Caco-2 (cell line): ENCODE measurements around the gene GRIK4. TPM values are rescaled to one million over a fixed set of nuclear protein-coding genes. Genes with fewer than 3 reads are reported as not detected.

ENCODE experiments used
- BruUV-seq: library from RNA; stranded (reverse); fragments of 400-500 nt; replicated peaks from 2 replicates; lab custom pipeline; 2021; lab: Mats Ljungman, UMichigan
- CTCF ChIA-PET: fragments of 300-600 bp; sonication (Branson Sonifier 250); formaldehyde crosslinking; loops from one replicate; lab custom pipeline; 2022; ENCODE audit warnings: antibody characterized with exemption; lab: Charles Lee
- POLR2A ChIA-PET: fragments of 300-600 bp; sonication (Branson Sonifier 250); formaldehyde crosslinking; loops from one replicate; lab custom pipeline; 2022; ENCODE audit warnings: antibody characterized with exemption; lab: Charles Lee
- DNase-seq, 2 experiments: peaks; one replicate each; pipeline versions ENCODE4 v3.0.0 to v3.0.0-alpha.2; 2020 to 2022
- H3K27me3 ChIP-seq: replicated peaks from 2 replicates; pipeline ENCODE4 v1.6.0; 2011; ENCODE audit warnings: low read length; ENCODE audit not compliant: control insufficient read depth, insufficient read depth
- H3K36me3 ChIP-seq: 2 replicates; pipeline ENCODE4 v1.5.1; 2011; ENCODE audit warnings: low read length; ENCODE audit not compliant: control insufficient read depth, insufficient read depth
- H3K4me1 ChIP-seq: fragments of 250-450 bp; sonication (Bioruptor Pico); 2 replicates; pipeline ENCODE4 v1.5.1; 2020; ENCODE audit warnings: mild to moderate bottlenecking
- H3K4me3 ChIP-seq: 2 replicates; pipeline ENCODE4 v1.5.1; 2011; ENCODE audit warnings: low read depth, mild to moderate bottlenecking, control low read depth, low read length
- H3K9me3 ChIP-seq: fragments of 250-450 bp; sonication (Bioruptor Pico); 2 replicates; pipeline ENCODE4 v1.5.1; 2020; ENCODE audit warnings: mild to moderate bottlenecking, moderate library complexity
- H3K27ac Mint-ChIP-seq: one replicate; pipeline ENCODE4 v1.8.0; 2022; ENCODE audit warnings: mixed read lengths; ENCODE audit not compliant: unreplicated experiment
- H3K27me3 Mint-ChIP-seq: one replicate; pipeline ENCODE4 v1.8.0; 2022; ENCODE audit warnings: mixed read lengths; ENCODE audit not compliant: insufficient read depth, unreplicated experiment
- H3K36me3 Mint-ChIP-seq: one replicate; pipeline ENCODE4 v1.8.0; 2022; ENCODE audit warnings: mild to moderate bottlenecking, mixed read lengths; ENCODE audit not compliant: insufficient read depth, unreplicated experiment
- H3K4me1 Mint-ChIP-seq: one replicate; pipeline ENCODE4 v1.8.0; 2022; ENCODE audit warnings: low read depth, mixed read lengths; ENCODE audit not compliant: unreplicated experiment
- H3K4me3 Mint-ChIP-seq: one replicate; pipeline ENCODE4 v1.8.0; 2022; ENCODE audit warnings: mild to moderate bottlenecking, moderate library complexity, mixed read lengths; ENCODE audit not compliant: unreplicated experiment
- H3K9me3 Mint-ChIP-seq: one replicate; pipeline ENCODE4 v1.8.0; 2022; ENCODE audit warnings: mixed read lengths; ENCODE audit not compliant: unreplicated experiment
- intact Hi-C: fragments of 100-400 bp; cut with micrococcal nuclease; formaldehyde crosslinking; loops from one replicate; pipeline ENCODE4 v1.10.0; 2022; ENCODE audit not compliant: unreplicated experiment
- total RNA-seq: library from RNA; stranded (reverse); gene quantifications from 2 replicates; pipeline ENCODE4 v1.2.3, GENCODE V29; 2022
- TF ChIP-seq, protein P1 (sequence below), 2 experiments: fragments of 200-600 bp in 1 of 2; IDR thresholded peaks; 1 replicate in 1 of 2; 2 replicates in 1 of 2; pipeline versions ENCODE4 v1.5.1 to v1.8.0; 2011 to 2022; ENCODE audit warnings: antibody characterized with exemption in 1 of 2, control low read depth in 1 of 2, inconsistent platforms in 1 of 2, low read depth in 1 of 2, low read length in 1 of 2, mild to moderate bottlenecking in 1 of 2, moderate library complexity in 1 of 2; ENCODE audit not compliant: insufficient read depth in 1 of 2, severe bottlenecking in 1 of 2, unreplicated experiment in 1 of 2

The GRIK4 gene
- total RNA-seq, 1 experiment from 2014 or later, result 2.0 TPM

DNA sequence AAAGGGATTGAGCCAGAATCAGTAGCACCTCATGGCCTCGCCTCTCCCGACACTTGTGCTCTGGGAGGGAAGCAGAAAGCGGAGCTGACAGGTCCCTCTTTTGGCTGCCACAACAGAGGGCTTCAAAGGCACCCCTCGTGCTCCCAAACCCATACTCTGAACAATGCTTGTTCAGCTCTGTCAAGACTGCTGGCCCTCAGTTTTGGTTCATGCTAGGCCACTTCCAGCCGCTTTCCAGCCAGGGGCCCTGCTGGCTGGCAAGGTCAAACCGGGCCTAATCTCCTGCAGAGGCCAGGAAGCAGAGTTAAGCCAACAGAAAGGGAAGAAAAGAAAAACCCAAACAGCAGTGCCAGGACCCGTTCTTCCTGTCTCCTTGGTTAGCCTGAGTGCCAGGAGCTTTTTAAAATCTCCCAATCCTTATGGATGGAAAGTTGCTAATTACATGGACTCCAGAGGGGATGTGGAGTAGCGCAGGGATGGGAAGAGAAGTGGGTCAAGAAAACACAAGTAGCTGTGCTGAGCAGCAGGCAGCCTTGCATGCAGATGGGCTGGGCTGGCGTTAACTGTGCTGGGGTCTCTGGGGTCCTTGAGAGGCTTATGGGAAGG, 150.6 kb downstream of the GRIK4 start:
- POLR2A ChIA-PET, result no interaction called here
- H3K36me3 ChIP-seq, result no peaks in the 10 kb centered on the region
- intact Hi-C loops, result no loop called here
- no peak overlapping the region for H3K27ac Mint-ChIP-seq
- BruUV-seq, result no TSS peak
- H3K36me3 Mint-ChIP-seq, result no peaks in the 10 kb centered on the region
- H3K4me1 ChIP-seq, result no peaks in the 10 kb centered on the region
- no peaks in the 10 kb centered on the region for H3K27me3 ChIP-seq
- DNase-seq, result peak in 1 of 2 experiments; percentile 31
- TF ChIP-seq, protein P1, sequence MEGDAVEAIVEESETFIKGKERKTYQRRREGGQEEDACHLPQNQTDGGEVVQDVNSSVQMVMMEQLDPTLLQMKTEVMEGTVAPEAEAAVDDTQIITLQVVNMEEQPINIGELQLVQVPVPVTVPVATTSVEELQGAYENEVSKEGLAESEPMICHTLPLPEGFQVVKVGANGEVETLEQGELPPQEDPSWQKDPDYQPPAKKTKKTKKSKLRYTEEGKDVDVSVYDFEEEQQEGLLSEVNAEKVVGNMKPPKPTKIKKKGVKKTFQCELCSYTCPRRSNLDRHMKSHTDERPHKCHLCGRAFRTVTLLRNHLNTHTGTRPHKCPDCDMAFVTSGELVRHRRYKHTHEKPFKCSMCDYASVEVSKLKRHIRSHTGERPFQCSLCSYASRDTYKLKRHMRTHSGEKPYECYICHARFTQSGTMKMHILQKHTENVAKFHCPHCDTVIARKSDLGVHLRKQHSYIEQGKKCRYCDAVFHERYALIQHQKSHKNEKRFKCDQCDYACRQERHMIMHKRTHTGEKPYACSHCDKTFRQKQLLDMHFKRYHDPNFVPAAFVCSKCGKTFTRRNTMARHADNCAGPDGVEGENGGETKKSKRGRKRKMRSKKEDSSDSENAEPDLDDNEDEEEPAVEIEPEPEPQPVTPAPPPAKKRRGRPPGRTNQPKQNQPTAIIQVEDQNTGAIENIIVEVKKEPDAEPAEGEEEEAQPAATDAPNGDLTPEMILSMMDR (IDR thresholded peaks at IDR 0.05; ENCODE audit: insufficient read depth in 1 of 2, low read depth in 1 of 2, low read length in 1 of 2, severe bottlenecking in 1 of 2, unreplicated experiment in 1 of 2), result no peak
- H3K4me1 Mint-ChIP-seq, result no peaks in the 10 kb centered on the region
- H3K9me3 Mint-ChIP-seq, result no peaks in the 10 kb centered on the region
- no peak overlapping the region for H3K4me3 ChIP-seq
- no peak overlapping the region for H3K4me3 Mint-ChIP-seq
- no peaks in the 10 kb centered on the region for H3K9me3 ChIP-seq
- CTCF ChIA-PET, result interaction anchor here (1.0 kb wide), 1 partner anchor 23 kb away, joined by 3 read pairs; no protein-coding TSS in a partner anchor
- peaks cover 5% of the 10 kb centered on the region for H3K27me3 Mint-ChIP-seq

DNA sequence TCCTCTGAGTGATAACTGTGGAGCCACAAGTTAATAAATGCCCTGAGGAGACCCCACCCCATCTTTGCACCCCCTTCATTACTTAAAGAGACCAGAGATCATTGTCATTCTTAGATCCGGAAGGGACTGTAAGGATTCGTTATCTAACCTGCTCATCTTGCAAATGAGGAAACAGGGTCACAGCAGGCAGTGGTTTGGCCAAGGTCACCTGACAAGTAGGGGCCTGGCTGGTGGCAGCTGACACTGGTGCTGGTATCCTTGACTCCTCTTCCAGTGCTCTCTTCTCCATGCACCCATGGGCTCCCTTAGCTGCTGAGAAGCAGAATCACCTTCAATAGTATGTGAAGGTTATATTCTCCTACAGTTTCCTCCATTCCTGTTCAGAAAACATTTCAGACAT, 151.6 kb downstream of the GRIK4 start:
- H3K27me3 ChIP-seq, result no peaks in the 10 kb centered on the region
- POLR2A ChIA-PET, result no interaction called here

DNA sequence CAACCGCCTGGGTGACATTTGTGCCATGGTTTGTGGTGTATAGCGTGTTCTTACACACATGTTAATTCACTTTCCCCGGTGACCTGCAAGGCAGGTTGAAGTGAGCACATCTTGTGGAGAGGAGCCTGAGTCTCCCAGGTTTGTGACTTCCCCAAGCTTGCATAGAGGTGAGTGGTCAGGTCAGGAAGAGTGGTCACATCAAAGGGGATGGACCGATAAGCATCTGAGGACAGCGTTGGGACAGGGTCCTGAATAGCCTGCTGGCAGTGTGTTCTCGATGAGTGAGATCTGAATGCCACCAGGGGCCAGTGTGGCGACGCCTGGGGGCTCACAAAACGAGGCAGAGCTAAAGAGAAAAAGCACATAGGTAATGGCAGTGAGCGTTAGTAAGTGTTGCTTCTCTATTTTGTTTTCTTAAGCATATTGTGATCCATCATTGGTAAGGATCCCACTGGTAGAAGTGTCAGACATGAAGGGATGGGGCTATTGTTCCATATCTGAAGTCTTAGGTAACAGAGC, 154.6 kb downstream of the GRIK4 start:
- H3K27me3 ChIP-seq, result no peaks in the 10 kb centered on the region
- Mint-ChIP-seq H3K27me3 (peaks cover 5% of the 10 kb centered on the region), H3K4me3 (no peak overlapping the region), H3K27ac (no peak overlapping the region), H3K9me3 (no peaks in the 10 kb centered on the region), H3K4me1 (no peaks in the 10 kb centered on the region), H3K36me3 (no peaks in the 10 kb centered on the region)
- DNase-seq, result peak in 1 of 2 experiments; percentile 14
- no peak overlapping the region for H3K4me3 ChIP-seq
- no peaks in the 10 kb centered on the region for H3K4me1 ChIP-seq
- BruUV-seq, result no TSS peak
- H3K9me3 ChIP-seq, result no peaks in the 10 kb centered on the region
- no peaks in the 10 kb centered on the region for H3K36me3 ChIP-seq
- TF ChIP-seq, protein P1 (IDR thresholded peaks at IDR 0.05; ENCODE audit: insufficient read depth in 1 of 2, low read depth in 1 of 2, low read length in 1 of 2, severe bottlenecking in 1 of 2, unreplicated experiment in 1 of 2), result no peak
- POLR2A ChIA-PET, result no interaction called here
- CTCF ChIA-PET, result interaction anchor here (1.4 kb wide), 1 partner anchor 19 kb away, joined by 11 read pairs; no protein-coding TSS in a partner anchor
- intact Hi-C loops, result no loop called here

More for the DNA sequence above, 151.6 kb downstream of the GRIK4 start:
- CTCF ChIA-PET, result no interaction called here
- Mint-ChIP-seq H3K4me1 (no peaks in the 10 kb centered on the region), H3K4me3 (no peak overlapping the region), H3K36me3 (no peaks in the 10 kb centered on the region), H3K9me3 (no peaks in the 10 kb centered on the region), H3K27me3 (peaks cover 5% of the 10 kb centered on the region), H3K27ac (no peak overlapping the region)
- no peaks in the 10 kb centered on the region for H3K4me1 ChIP-seq
- DNase-seq, result peak in 1 of 2 experiments; percentile 12
- H3K36me3 ChIP-seq, result no peaks in the 10 kb centered on the region
- intact Hi-C loops, result no loop called here
- no TSS peak for BruUV-seq
- TF ChIP-seq, protein P1 (IDR thresholded peaks at IDR 0.05; ENCODE audit: insufficient read depth in 1 of 2, low read depth in 1 of 2, low read length in 1 of 2, severe bottlenecking in 1 of 2, unreplicated experiment in 1 of 2), result no peak
- no peak overlapping the region for H3K4me3 ChIP-seq
- H3K9me3 ChIP-seq, result no peaks in the 10 kb centered on the region
